Panc1 (cell line): ENCODE measurements around the gene ACTR6. TPM values are rescaled to one million over a fixed set of nuclear protein-coding genes. Genes with fewer than 3 reads are reported as not detected.
A peak's percentile ranks its signal among the peaks of the same experiment; 100 is the strongest.
"Not testable (repeated sequence)": the region's sequence is repeated elsewhere in the genome, so short reads cannot be mapped to it uniquely, and the experiment has no call there.

Source experiments
- ATAC-seq: fragments of 200-7000 bp; cut with Tn5 transposase; 2 replicates; pipeline ENCODE4 v1.9.1; 2020; ENCODE audit warnings: mild to moderate bottlenecking, moderate library complexity
- BruUV-seq: library from RNA; stranded (reverse); fragments of 400-500 nt; replicated peaks from 2 replicates; lab custom pipeline; 2021; lab: Mats Ljungman, UMichigan
- CTCF ChIA-PET: fragments of 300-600 bp; sonication (Branson Sonifier 250); formaldehyde crosslinking; loops from one replicate; lab custom pipeline; 2022; ENCODE audit warnings: antibody characterized with exemption; lab: Charles Lee
- POLR2A ChIA-PET: fragments of 300-600 bp; sonication (Branson Sonifier 250); formaldehyde crosslinking; loops from one replicate; lab custom pipeline; 2022; ENCODE audit warnings: antibody characterized with exemption; lab: Charles Lee
- DNase-seq: peaks from one replicate; pipeline ENCODE4 v3.0.0-alpha.2; 2010; ENCODE audit warnings: low read depth, low spot score
- H3K27ac ChIP-seq: 2 replicates; pipeline ENCODE4 v1.5.1; 2011; ENCODE audit warnings: mild to moderate bottlenecking, low read length, inconsistent platforms
- H3K27me3 ChIP-seq: fragments of 200-500 bp; sonication (Bioruptor generic); 2 replicates; pipeline ENCODE4 v1.6.0; 2014; ENCODE audit warnings: low read length, inconsistent platforms; ENCODE audit not compliant: control insufficient read depth, insufficient read depth
- H3K36me3 ChIP-seq: fragments of 200-500 bp; sonication (Bioruptor generic); 2 replicates; pipeline ENCODE4 v1.5.1; 2014; ENCODE audit warnings: inconsistent platforms, mild to moderate bottlenecking, low read length, moderate library complexity; ENCODE audit not compliant: control insufficient read depth, insufficient read depth
- H3K4me1 ChIP-seq: 2 replicates; pipeline ENCODE4 v1.5.1; 2011; ENCODE audit warnings: inconsistent platforms, mild to moderate bottlenecking, low read length, moderate library complexity; ENCODE audit not compliant: control insufficient read depth, insufficient read depth
- H3K4me3 ChIP-seq, 2 experiments: 2 replicates each; pipeline ENCODE4 v1.5.1; 2011 to 2012; ENCODE audit warnings: low read depth in 2 of 2, low read length in 2 of 2, mild to moderate bottlenecking in 2 of 2, inconsistent platforms in 1 of 2, moderate library complexity in 1 of 2
- H3K9me3 ChIP-seq: fragments of 200-500 bp; sonication (Bioruptor generic); 2 replicates; pipeline ENCODE4 v1.5.1; 2014; ENCODE audit warnings: low read depth, mild to moderate bottlenecking, inconsistent platforms, low read length, moderate library complexity; ENCODE audit not compliant: control insufficient read depth, insufficient read depth
- POLR2AphosphoS5 ChIP-seq: IDR thresholded peaks from 2 replicates; pipeline ENCODE4 v1.6.1; 2012; ENCODE audit warnings: mild to moderate bottlenecking, low read depth, low read length, moderate library complexity
- SIN3A ChIP-seq: IDR thresholded peaks from 2 replicates; pipeline ENCODE4 v1.6.1; 2012; ENCODE audit warnings: low read depth, mild to moderate bottlenecking, low read length, moderate library complexity, borderline replicate concordance; ENCODE audit not compliant: insufficient read depth
- TCF7L2 ChIP-seq: IDR thresholded peaks from 2 replicates; pipeline ENCODE4 v1.6.1; 2011; ENCODE audit warnings: mild to moderate bottlenecking, low read depth, low read length, inconsistent platforms
- in situ Hi-C: cut with HindIII; loops from 2 replicates; pipeline ENCODE4 v1.10.0; 2016; ENCODE audit warnings: low sequenced_read_pairs, low pct_unique_long_range_greater_than_20kb
- intact Hi-C: fragments of 100-400 bp; cut with micrococcal nuclease; formaldehyde crosslinking; loops from one replicate; pipeline ENCODE4 v1.10.0; 2022; ENCODE audit not compliant: unreplicated experiment
- total RNA-seq: library from RNA; stranded (reverse); gene quantifications from one replicate; pipeline ENCODE4 v1.2.1, GENCODE V29; 2021; ENCODE audit not compliant: unreplicated experiment
- TF ChIP-seq, protein P1 (sequence below), 2 experiments: IDR thresholded peaks; 2 replicates each; pipeline ENCODE4 v1.6.1; 2011 to 2012; ENCODE audit warnings: low read depth in 2 of 2, control low read depth in 1 of 2, low read length in 1 of 2, mild to moderate bottlenecking in 1 of 2, moderate library complexity in 1 of 2; ENCODE audit not compliant: insufficient read depth in 1 of 2
- TF ChIP-seq, protein P2 (sequence below): fragments of 450-650 bp; IDR thresholded peaks from 2 replicates; pipeline ENCODE4 v1.5.1; 2017; ENCODE audit warnings: mild to moderate bottlenecking

The ACTR6 gene
- total RNA-seq, 1 experiment from 2014 or later: 21.2 TPM

DNA sequence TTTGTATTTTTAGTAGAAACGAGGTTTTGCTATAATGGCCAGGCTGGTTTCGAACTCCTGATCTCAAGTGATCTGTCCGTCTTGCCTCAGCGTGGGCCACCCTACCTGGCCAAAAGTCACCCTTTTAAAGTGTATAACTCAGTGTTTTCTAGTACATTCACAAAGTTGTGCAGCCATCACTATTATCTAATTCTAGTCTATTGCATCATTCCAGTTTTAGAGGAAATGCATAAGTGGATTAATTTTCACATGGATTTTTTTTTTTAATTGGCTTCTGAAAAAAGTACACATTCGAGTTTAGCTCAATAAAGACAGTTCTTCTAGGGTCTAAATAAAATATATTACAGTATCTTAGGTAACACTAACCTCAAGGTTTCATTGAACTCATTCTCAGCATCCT lies 62.5 kb downstream of the ACTR6 start:
- DNase-seq: no peak
- Histone ChIP-seq H3K4me3 (no peak overlapping the region), H3K4me1 (0 out of 2 replicates have a peak, but pooled peaks cover 3% of the 10 kb centered on the region), H3K27me3 (no peaks in the 10 kb centered on the region), H3K9me3 (no peaks in the 10 kb centered on the region), H3K27ac (no peak overlapping the region), H3K36me3 (peaks cover 2% of the 10 kb centered on the region; the same call in 1 of the 2 replicates)
- in situ Hi-C loops: no loop called here
- BruUV-seq: no TSS peak
- intact Hi-C loops: no loop called here
- ATAC-seq: no peak
- CTCF ChIA-PET: no interaction called here
- POLR2A ChIA-PET: no interaction called here
- TF ChIP-seq, protein P1, sequence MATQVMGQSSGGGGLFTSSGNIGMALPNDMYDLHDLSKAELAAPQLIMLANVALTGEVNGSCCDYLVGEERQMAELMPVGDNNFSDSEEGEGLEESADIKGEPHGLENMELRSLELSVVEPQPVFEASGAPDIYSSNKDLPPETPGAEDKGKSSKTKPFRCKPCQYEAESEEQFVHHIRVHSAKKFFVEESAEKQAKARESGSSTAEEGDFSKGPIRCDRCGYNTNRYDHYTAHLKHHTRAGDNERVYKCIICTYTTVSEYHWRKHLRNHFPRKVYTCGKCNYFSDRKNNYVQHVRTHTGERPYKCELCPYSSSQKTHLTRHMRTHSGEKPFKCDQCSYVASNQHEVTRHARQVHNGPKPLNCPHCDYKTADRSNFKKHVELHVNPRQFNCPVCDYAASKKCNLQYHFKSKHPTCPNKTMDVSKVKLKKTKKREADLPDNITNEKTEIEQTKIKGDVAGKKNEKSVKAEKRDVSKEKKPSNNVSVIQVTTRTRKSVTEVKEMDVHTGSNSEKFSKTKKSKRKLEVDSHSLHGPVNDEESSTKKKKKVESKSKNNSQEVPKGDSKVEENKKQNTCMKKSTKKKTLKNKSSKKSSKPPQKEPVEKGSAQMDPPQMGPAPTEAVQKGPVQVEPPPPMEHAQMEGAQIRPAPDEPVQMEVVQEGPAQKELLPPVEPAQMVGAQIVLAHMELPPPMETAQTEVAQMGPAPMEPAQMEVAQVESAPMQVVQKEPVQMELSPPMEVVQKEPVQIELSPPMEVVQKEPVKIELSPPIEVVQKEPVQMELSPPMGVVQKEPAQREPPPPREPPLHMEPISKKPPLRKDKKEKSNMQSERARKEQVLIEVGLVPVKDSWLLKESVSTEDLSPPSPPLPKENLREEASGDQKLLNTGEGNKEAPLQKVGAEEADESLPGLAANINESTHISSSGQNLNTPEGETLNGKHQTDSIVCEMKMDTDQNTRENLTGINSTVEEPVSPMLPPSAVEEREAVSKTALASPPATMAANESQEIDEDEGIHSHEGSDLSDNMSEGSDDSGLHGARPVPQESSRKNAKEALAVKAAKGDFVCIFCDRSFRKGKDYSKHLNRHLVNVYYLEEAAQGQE (IDR thresholded peaks at IDR 0.05; ENCODE audit: insufficient read depth in 1 of 2, low read depth in 2 of 2, low read length in 1 of 2): no peak
- no peak for TF ChIP-seq TCF7L2
- TF ChIP-seq POLR2AphosphoS5: no peak
- TF ChIP-seq, protein P2, sequence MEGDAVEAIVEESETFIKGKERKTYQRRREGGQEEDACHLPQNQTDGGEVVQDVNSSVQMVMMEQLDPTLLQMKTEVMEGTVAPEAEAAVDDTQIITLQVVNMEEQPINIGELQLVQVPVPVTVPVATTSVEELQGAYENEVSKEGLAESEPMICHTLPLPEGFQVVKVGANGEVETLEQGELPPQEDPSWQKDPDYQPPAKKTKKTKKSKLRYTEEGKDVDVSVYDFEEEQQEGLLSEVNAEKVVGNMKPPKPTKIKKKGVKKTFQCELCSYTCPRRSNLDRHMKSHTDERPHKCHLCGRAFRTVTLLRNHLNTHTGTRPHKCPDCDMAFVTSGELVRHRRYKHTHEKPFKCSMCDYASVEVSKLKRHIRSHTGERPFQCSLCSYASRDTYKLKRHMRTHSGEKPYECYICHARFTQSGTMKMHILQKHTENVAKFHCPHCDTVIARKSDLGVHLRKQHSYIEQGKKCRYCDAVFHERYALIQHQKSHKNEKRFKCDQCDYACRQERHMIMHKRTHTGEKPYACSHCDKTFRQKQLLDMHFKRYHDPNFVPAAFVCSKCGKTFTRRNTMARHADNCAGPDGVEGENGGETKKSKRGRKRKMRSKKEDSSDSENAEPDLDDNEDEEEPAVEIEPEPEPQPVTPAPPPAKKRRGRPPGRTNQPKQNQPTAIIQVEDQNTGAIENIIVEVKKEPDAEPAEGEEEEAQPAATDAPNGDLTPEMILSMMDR: no peak
- TF ChIP-seq SIN3A: no peak

DNA sequence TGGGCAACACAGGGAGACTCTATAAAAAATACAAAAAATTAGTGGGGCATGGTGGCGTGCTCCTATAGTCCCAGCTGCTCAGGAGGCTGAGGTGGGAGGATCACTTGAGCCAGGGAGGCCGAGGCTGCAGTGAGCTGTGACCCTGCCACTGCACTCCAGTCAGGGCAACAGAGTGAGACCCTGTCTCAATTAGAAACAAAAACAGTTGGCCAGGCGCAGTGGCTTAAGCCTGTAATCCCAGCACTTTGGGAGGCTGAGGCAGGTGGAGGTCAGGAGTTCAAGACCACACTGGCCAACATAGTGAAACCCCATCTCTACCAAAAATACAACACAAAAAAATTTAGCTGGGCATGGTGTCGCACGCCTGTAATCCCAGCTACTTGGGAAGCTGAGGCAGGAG lies 64.5 kb downstream of the ACTR6 start:
- BruUV-seq, H3K27ac ChIP-seq, H3K36me3 ChIP-seq, DNase-seq, in situ Hi-C loops, CTCF ChIA-PET, H3K4me1 ChIP-seq, POLR2A ChIA-PET, ATAC-seq, H3K27me3 ChIP-seq, H3K9me3 ChIP-seq, H3K4me3 ChIP-seq, intact Hi-C loops: not testable (repeated sequence)

DNA sequence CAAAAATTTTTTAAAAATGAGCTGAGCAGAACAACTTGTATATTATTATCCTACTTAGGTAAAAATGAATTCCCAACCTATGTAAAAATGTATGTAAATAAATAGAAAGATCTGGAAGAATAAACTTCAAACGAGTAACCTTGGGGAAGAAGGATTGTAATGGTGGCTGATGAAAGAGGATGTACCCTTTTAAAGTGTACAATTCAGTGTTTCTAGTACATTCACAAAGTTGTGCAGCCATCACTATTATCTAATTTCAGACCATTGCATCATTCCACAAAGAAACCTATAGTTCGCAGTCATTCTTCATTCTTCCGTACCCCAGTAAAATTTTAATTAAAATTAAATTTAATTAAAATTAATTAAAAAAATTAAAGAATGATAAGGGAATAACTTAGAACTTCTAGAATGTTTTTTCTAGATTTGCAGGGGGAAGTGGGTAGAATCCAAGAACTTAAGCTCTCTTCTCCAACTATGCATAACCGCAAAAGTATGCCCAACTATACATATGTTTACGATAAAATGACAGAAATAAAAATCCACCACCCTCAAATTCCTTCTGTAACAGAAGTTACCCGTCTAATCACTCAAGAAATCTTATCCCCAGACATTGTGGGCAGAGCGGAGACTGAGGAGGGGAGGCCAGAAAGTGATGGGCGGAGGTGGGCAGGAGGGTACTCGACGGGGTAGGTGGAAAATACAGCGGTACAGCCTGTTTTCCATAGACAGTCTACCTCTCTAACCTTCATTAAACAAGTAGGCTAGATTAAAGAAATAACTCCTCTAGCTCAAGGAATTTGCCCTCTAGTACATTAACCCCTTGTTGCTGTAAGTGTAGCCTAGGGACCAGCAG lies 65.3 kb downstream of the ACTR6 start:
- DNase-seq (no peak), ATAC-seq (peak; percentile 3; the same call in 1 of the 2 replicates)
- Histone ChIP-seq H3K27me3 (no peaks in the 10 kb centered on the region), H3K4me1 (peaks cover 8% of the 10 kb centered on the region; the same call in 1 of the 2 replicates), H3K4me3 (peak overlapping the region; percentile 60 to 91), H3K9me3 (no peaks in the 10 kb centered on the region), H3K36me3 (peaks cover 2% of the 10 kb centered on the region; the same call in 1 of the 2 replicates), H3K27ac (peak overlapping the region; percentile 76)
- CTCF ChIA-PET: no interaction called here
- intact Hi-C loops: no loop called here
- no peak for TF ChIP-seq SIN3A
- no peak for TF ChIP-seq POLR2AphosphoS5
- no peak for TF ChIP-seq TCF7L2
- TF ChIP-seq, protein P2: no peak
- TF ChIP-seq, protein P1 (IDR thresholded peaks at IDR 0.05; ENCODE audit: insufficient read depth in 1 of 2, low read depth in 2 of 2, low read length in 1 of 2): no peak
- in situ Hi-C loops: no loop called here
- POLR2A ChIA-PET: interaction anchor here (0.7 kb wide), 1 partner anchor 102 kb away, joined by 3 read pairs; no protein-coding TSS in a partner anchor
- TSS peak; percentile 85 for BruUV-seq
